Activated B cell treated with CpG ODN at 0.5 μM for 24 hours (primary cell): ENCODE measurements around the gene APOBEC3B. TPM values are rescaled to one million over a fixed set of nuclear protein-coding genes. Genes with fewer than 3 reads are reported as not detected.
A peak's percentile ranks its signal among the peaks of the same experiment; 100 is the strongest.

Source experiments
- ATAC-seq: fragments of 200-7000 bp; cut with Tn5 transposase; one replicate; pipeline ENCODE4 v1.10.0; 2021; ENCODE audit warnings: low read depth, mild to moderate bottlenecking, moderate library complexity
- CTCF ChIA-PET: fragments of 350-600 bp; sonication (Branson Sonifier 250); formaldehyde crosslinking; loops from one replicate; lab custom pipeline; 2021; ENCODE audit warnings: antibody characterized with exemption; lab: Charles Lee
- POLR2A ChIA-PET: fragments of 350-600 bp; sonication (Branson Sonifier 250); formaldehyde crosslinking; loops from one replicate; lab custom pipeline; 2021; ENCODE audit warnings: antibody characterized with exemption; lab: Charles Lee
- DNase-seq: peaks from one replicate; pipeline ENCODE4 v3.0.0; 2022
- H3K27ac Mint-ChIP-seq: one replicate; pipeline ENCODE4 v1.8.0; 2020; ENCODE audit warnings: mixed read lengths
- H3K27me3 Mint-ChIP-seq: one replicate; pipeline ENCODE4 v1.8.0; 2021; ENCODE audit warnings: mixed read lengths
- H3K36me3 Mint-ChIP-seq: one replicate; pipeline ENCODE4 v1.8.0; 2021; ENCODE audit warnings: low read depth, mixed read lengths
- H3K4me1 Mint-ChIP-seq: one replicate; pipeline ENCODE4 v1.8.0; 2021; ENCODE audit warnings: mixed read lengths
- H3K4me3 Mint-ChIP-seq: one replicate; pipeline ENCODE4 v1.8.0; 2020; ENCODE audit warnings: mild to moderate bottlenecking, mixed read lengths
- H3K9me3 Mint-ChIP-seq: one replicate; pipeline ENCODE4 v1.8.0; 2020; ENCODE audit warnings: mixed read lengths
- CTCF ChIP-seq: fragments of 200-600 bp; IDR thresholded peaks from one replicate; pipeline ENCODE4 v1.8.0; 2022; ENCODE audit warnings: antibody characterized with exemption, mild to moderate bottlenecking
- intact Hi-C: fragments of 100-400 bp; cut with micrococcal nuclease; formaldehyde crosslinking; loops from one replicate; pipeline ENCODE4 v1.15.1; 2024
- total RNA-seq: library from RNA; stranded (reverse); gene quantifications from 2 replicates; pipeline ENCODE4 v1.2.3, GENCODE V29; 2022

APOBEC3B gene
- total RNA-seq, 1 donor from 2014 or later: 8.0 TPM

GRCh38 chr22:38953577-38954413, 28.4 kb upstream of the APOBEC3B start:
- ChIA-PET POLR2A (interaction anchor here (0.8 to 0.9 kb wide), 2 partner anchors 12 to 31 kb away, joined by 3 to 4 read pairs; no protein-coding TSS in a partner anchor), CTCF (interaction anchor here (1.4 kb wide), 1 partner anchor 83 kb away, joined by 3 read pairs; no protein-coding TSS in a partner anchor)
- Mint-ChIP-seq H3K4me1 (peaks cover 11% of the 10 kb centered on the region), H3K36me3 (no peaks in the 10 kb centered on the region), H3K27ac (peak overlapping the region; percentile 68), H3K4me3 (no peak overlapping the region), H3K9me3 (no peaks in the 10 kb centered on the region), H3K27me3 (peaks cover 6% of the 10 kb centered on the region)
- no peak for DNase-seq
- peak; percentile 95 for ATAC-seq
- TF ChIP-seq CTCF: no peak
- intact Hi-C loops: no loop called here

GRCh38 chr22:38954414-38955043, 27.6 kb upstream of the APOBEC3B start:
- peaks cover 11% of the 10 kb centered on the region for H3K4me1 Mint-ChIP-seq
- intact Hi-C loops: no loop called here

GRCh38 chr22:38955250-38955905, 26.8 kb upstream of the APOBEC3B start:
- H3K9me3 Mint-ChIP-seq: no peaks in the 10 kb centered on the region
- H3K4me3 Mint-ChIP-seq: no peak overlapping the region
- ChIA-PET CTCF (interaction anchor here (0.6 kb wide), 1 partner anchor 14 kb away, joined by 3 read pairs; no protein-coding TSS in a partner anchor), POLR2A (interaction anchor here (0.5 to 0.9 kb wide), 3 partner anchors 14 to 66 kb away, joined by 3 to 6 read pairs (median 5); partner anchors contain the start of gene APOBEC3D)
- intact Hi-C loops: no loop called here
- DNase-seq (no peak), ATAC-seq (no peak)
- peaks cover 3% of the 10 kb centered on the region for H3K27me3 Mint-ChIP-seq
- peaks cover 11% of the 10 kb centered on the region for H3K4me1 Mint-ChIP-seq
- no peak overlapping the region for H3K27ac Mint-ChIP-seq
- no peaks in the 10 kb centered on the region for H3K36me3 Mint-ChIP-seq
- TF ChIP-seq CTCF: no peak

More at GRCh38 chr22:38954414-38955043, 27.6 kb upstream of the APOBEC3B start:
- ChIA-PET POLR2A (interaction anchor here (0.8 to 0.9 kb wide), 2 partner anchors 13 to 30 kb away, joined by 3 to 4 read pairs; no protein-coding TSS in a partner anchor), CTCF (no interaction called here)
- ATAC-seq (no peak), DNase-seq (no peak)
- peak overlapping the region; percentile 68 for H3K27ac Mint-ChIP-seq
- H3K36me3 Mint-ChIP-seq: no peaks in the 10 kb centered on the region
- H3K4me3 Mint-ChIP-seq: no peak overlapping the region
- H3K9me3 Mint-ChIP-seq: no peaks in the 10 kb centered on the region
- peaks cover 6% of the 10 kb centered on the region for H3K27me3 Mint-ChIP-seq
- TF ChIP-seq CTCF: no peak

- no peak for DNase-seq
- intact Hi-C loops: no loop called here
- no peak for TF ChIP-seq CTCF
- POLR2A ChIA-PET: interaction anchor here (0.9 kb wide), 1 partner anchor 15 kb away, joined by 3 read pairs; no protein-coding TSS in a partner anchor
- peaks cover 3% of the 10 kb centered on the region for H3K27me3 Mint-ChIP-seq
- CTCF ChIA-PET: interaction anchor here (0.6 kb wide), 1 partner anchor 14 kb away, joined by 3 read pairs; no protein-coding TSS in a partner anchor
- H3K27ac Mint-ChIP-seq: no peak overlapping the region
- peaks cover 11% of the 10 kb centered on the region for H3K4me1 Mint-ChIP-seq
- H3K9me3 Mint-ChIP-seq: no peaks in the 10 kb centered on the region
- ATAC-seq: no peak
- no peak overlapping the region for H3K4me3 Mint-ChIP-seq
- H3K36me3 Mint-ChIP-seq: no peaks in the 10 kb centered on the region
Measured at GRCh38 chr22:38955926-38956325, 26.2 kb upstream of the APOBEC3B start.
